H7 (cell line): Measurements from ENCODE around the gene HAUS7. TPM values are rescaled to one million over a fixed set of nuclear protein-coding genes. Genes with fewer than 3 reads are reported as not detected.

Source experiments
- DNase-seq: peaks from one replicate; pipeline ENCODE4 v3.0.0; 2012
- H3K27me3 ChIP-seq: 2 replicates; pipeline ENCODE4 v1.6.0; 2011; ENCODE audit warnings: mild to moderate bottlenecking, low read length; ENCODE audit not compliant: control insufficient read depth, insufficient read depth
- H3K36me3 ChIP-seq: replicated peaks from 2 replicates; pipeline ENCODE4 v1.5.1; 2011; ENCODE audit warnings: low read length; ENCODE audit not compliant: control insufficient read depth, insufficient read depth
- H3K4me3 ChIP-seq: 2 replicates; pipeline ENCODE4 v1.5.1; 2011; ENCODE audit warnings: low read depth, mild to moderate bottlenecking, control low read depth, low read length, moderate library complexity; ENCODE audit not compliant: insufficient read depth
- total RNA-seq: library from RNA; depleted of rRNA; stranded (reverse); fragments of >200 nt; shearing (Covaris generic); gene quantifications from 2 replicates; pipeline ENCODE4 v1.2.3, GENCODE V29; 2014; rRNA removed

The HAUS7 gene
- total RNA-seq, 1 experiment from 2014 or later = 47.2 TPM

DNA sequence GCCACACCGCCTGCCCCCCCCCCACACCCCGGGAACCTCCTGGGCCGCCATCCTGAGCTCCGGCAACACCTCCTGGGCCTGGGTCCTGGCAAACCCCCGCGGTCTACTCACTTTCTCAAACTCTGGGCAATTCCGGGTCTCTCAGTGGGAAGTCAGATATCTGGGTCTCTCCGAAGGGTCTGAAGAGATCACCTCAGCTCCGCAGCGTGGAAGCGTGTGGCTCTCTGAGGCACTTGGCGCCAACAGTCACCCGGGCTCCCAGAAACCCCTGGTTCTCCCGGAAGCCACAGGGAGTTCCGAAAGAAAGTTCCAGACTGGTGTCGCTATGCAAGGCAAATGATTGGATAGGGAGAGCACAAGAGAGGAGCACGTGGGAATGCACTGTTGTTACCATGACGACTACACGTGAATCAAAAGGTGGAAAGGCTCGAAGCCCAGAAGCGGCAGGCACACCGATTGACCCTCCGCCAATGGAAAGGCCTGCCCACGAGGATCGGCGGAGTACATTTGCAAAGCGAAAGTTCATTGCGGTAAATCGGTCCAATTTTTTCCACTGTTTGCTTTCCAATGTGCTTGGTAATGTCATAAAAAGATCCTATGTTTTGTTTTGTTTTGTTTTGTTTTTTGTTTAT is 69.1 kb downstream of the HAUS7 start, which contains the start of gene PNMA6E:
Gene PNMA6E (minus strand): TSS at position 218 of the 632 bp plus-strand sequence. CDS start 2,501 bp downstream, outside the sequence.
- H3K4me3 ChIP-seq = no peak within 1 kb of the TSS
- no peak for DNase-seq
- no peaks in the 10 kb centered on the region for H3K36me3 ChIP-seq
- H3K27me3 ChIP-seq = no peaks in the 10 kb centered on the region

GRCh38 chrX:153400146-153401132 is 69.9 kb downstream of the HAUS7 start:
- no peak overlapping the region for H3K4me3 ChIP-seq
- H3K36me3 ChIP-seq = no peaks in the 10 kb centered on the region
- no peaks in the 10 kb centered on the region for H3K27me3 ChIP-seq
- DNase-seq = peak; percentile 94

GRCh38 chrX:153398275-153398960 is 72.0 kb downstream of the HAUS7 start:
- H3K36me3 ChIP-seq = no peaks in the 10 kb centered on the region

More at GRCh38 chrX:153398275-153398960, 72.0 kb downstream of the HAUS7 start:
- H3K27me3 ChIP-seq = no peaks in the 10 kb centered on the region
- H3K4me3 ChIP-seq = no peak overlapping the region
- DNase-seq = no peak

Other genes starting within 250 kb of the HAUS7 start
- gene PNMA6F, start 148.8 kb downstream of the HAUS7 start, total RNA-seq = not detected in 2 replicates
- 5.1 and 6.9 TPM in 2 replicates for gene ZNF275, start 136.4 kb downstream of the HAUS7 start, total RNA-seq
- not detected in 2 replicates for gene PNMA6E, start 69.2 kb downstream of the HAUS7 start, total RNA-seq
- gene ZFP92, start 59.1 kb downstream of the HAUS7 start, total RNA-seq = not detected in 2 replicates
- 0.11 and 1.8 TPM in 2 replicates for gene TREX2, start 24.5 kb downstream of the HAUS7 start, total RNA-seq
- 0.83 and 1.1 TPM in 2 replicates for gene BGN, start 24.4 kb upstream of the HAUS7 start, total RNA-seq
- gene ATP2B3, start 47.1 kb upstream of the HAUS7 start, total RNA-seq = not detected in 2 replicates
- gene CCNQ, start 128.6 kb upstream of the HAUS7 start, total RNA-seq = 27.0 and 30.4 TPM in 2 replicates
- gene DUSP9, start 176.6 kb upstream of the HAUS7 start, total RNA-seq = 2.3 and 3.3 TPM in 2 replicates
- 1.7 and 5.5 TPM in 2 replicates for gene PNCK, start 203.2 kb upstream of the HAUS7 start, total RNA-seq
- gene SLC6A8, start 217.3 kb upstream of the HAUS7 start, total RNA-seq = 29.4 and 40.2 TPM in 2 replicates